ENCODE measurements around the gene FARP1.

- TF ChIP-seq, protein P1, sequence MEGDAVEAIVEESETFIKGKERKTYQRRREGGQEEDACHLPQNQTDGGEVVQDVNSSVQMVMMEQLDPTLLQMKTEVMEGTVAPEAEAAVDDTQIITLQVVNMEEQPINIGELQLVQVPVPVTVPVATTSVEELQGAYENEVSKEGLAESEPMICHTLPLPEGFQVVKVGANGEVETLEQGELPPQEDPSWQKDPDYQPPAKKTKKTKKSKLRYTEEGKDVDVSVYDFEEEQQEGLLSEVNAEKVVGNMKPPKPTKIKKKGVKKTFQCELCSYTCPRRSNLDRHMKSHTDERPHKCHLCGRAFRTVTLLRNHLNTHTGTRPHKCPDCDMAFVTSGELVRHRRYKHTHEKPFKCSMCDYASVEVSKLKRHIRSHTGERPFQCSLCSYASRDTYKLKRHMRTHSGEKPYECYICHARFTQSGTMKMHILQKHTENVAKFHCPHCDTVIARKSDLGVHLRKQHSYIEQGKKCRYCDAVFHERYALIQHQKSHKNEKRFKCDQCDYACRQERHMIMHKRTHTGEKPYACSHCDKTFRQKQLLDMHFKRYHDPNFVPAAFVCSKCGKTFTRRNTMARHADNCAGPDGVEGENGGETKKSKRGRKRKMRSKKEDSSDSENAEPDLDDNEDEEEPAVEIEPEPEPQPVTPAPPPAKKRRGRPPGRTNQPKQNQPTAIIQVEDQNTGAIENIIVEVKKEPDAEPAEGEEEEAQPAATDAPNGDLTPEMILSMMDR (conservative IDR thresholded peaks at IDR 0.05; ENCODE audit: low read length), result no peak
- no peak for TF ChIP-seq EZH2phosphoT487 (IDR thresholded peaks at IDR 0.05; ENCODE audit: borderline replicate concordance, low read depth, low read length)
These were observed 304.2 kb downstream of the FARP1 start for GRCh38 chr13:98447130-98447529.
